Spleen (tissue), 11 donors: ENCODE results near the gene MEIS3. TPM values are rescaled to one million over a fixed set of nuclear protein-coding genes. Genes with fewer than 3 reads are reported as not detected.
A peak's percentile ranks its signal among the peaks of the same experiment; 100 is the strongest.

Experiments used
- DNase-seq: peaks from one replicate; pipeline ENCODE4 v3.0.0-alpha.2; 2020
- H3K27ac ChIP-seq, 8 donors: fragments of 200-600 bp; sonication (generic) in 7 of 8; 1 replicate in 4 of 8; 2 replicates in 4 of 8; pipeline versions ENCODE4 v1.5.0 to v1.8.0; 2016 to 2021; ENCODE audit warnings: inconsistent platforms in 4 of 8, mild to moderate bottlenecking in 4 of 8, moderate library complexity in 1 of 8
- H3K27me3 ChIP-seq, 7 donors: fragments of 200-600 bp; sonication (generic) in 6 of 7; replicated peaks in 1 of 7; 1 replicate in 4 of 7; 2 replicates in 3 of 7; pipeline versions ENCODE4 v1.5.0 to v1.8.0; 2016 to 2021; ENCODE audit warnings: inconsistent platforms in 3 of 7, mild to moderate bottlenecking in 1 of 7
- H3K36me3 ChIP-seq, 6 donors: fragments of 200-600 bp; sonication (generic) in 5 of 6; 1 replicate in 4 of 6; 2 replicates in 2 of 6; pipeline versions ENCODE4 v1.5.0 to v1.8.0; 2016 to 2021; ENCODE audit warnings: inconsistent platforms in 2 of 6
- H3K4me1 ChIP-seq, 6 donors: fragments of 200-600 bp; sonication (generic) in 5 of 6; 1 replicate in 3 of 6; 2 replicates in 3 of 6; pipeline versions ENCODE4 v1.5.0 to v1.8.0; 2016 to 2021; ENCODE audit warnings: inconsistent platforms in 3 of 6
- H3K4me3 ChIP-seq, 8 donors: fragments of 200-600 bp; sonication (generic) in 7 of 8; 1 replicate in 4 of 8; 2 replicates in 4 of 8; pipeline versions ENCODE4 v1.5.0 to v1.8.0; 2016 to 2021; ENCODE audit warnings: inconsistent platforms in 4 of 8, mild to moderate bottlenecking in 4 of 8, moderate library complexity in 2 of 8
- H3K9me3 ChIP-seq, 8 donors: fragments of 200-600 bp; sonication (generic) in 7 of 8; 1 replicate in 4 of 8; 2 replicates in 4 of 8; pipeline versions ENCODE4 v1.5.0 to v1.8.0; 2016 to 2021; ENCODE audit warnings: inconsistent platforms in 4 of 8
- CTCF ChIP-seq, 11 experiments: fragments of 200-600 bp in 7 of 11; fragments of 450-650 bp in 4 of 11; sonication (generic) in 4 of 11; IDR thresholded peaks in 8 of 11; conservative IDR thresholded peaks in 3 of 11; 1 replicate in 7 of 11; 2 replicates in 4 of 11; pipeline versions ENCODE4 v1.4.0 to v1.8.0; 2016 to 2021; ENCODE audit warnings: antibody characterized with exemption in 11 of 11, inconsistent platforms in 4 of 11, mild to moderate bottlenecking in 1 of 11
- POLR2A ChIP-seq, 3 donors: fragments of 450-650 bp; IDR thresholded peaks; one replicate each; pipeline ENCODE4 v1.5.1; 2017; ENCODE audit warnings: antibody characterized with exemption in 3 of 3, mild to moderate bottlenecking in 1 of 3
- POLR2AphosphoS5 ChIP-seq, 3 donors: sonication (generic); formaldehyde crosslinking; IDR thresholded peaks; one replicate each; pipeline ENCODE4 v1.5.1; 2017; ENCODE audit warnings: antibody characterized with exemption in 3 of 3
- WGBS, 5 donors: extraction: QIAGEN DNeasy Blood & Tissue Kit in 3 of 5; methylation state at CpG; one replicate each; pipeline versions ENCODE4 v1.1.5 to v1.1.7; 2013 to 2018; 5-methylcytosine and 5-hydroxymethylcytosine counted together
- intact Hi-C: fragments of 100-400 bp; cut with DNase I; formaldehyde crosslinking; loops from one replicate; pipeline ENCODE4 v1.15.0; 2023; ENCODE audit warnings: low total_unique reads
- polyA plus RNA-seq, 3 donors: library from polyadenylated mRNA; stranded (reverse); fragments of 200-250 nt; gene quantifications; one replicate each; pipeline ENCODE4 v1.2.1, GENCODE V29; 2013
- total RNA-seq, 7 donors: library from RNA; depleted of rRNA in 3 of 7; stranded (reverse); fragments of >200 nt in 3 of 7; fragmentation: NEBNext Ultra II Directional in 4 of 7; extraction: Animal tissue kit (Norgen Biotek cat#: 25700) in 4 of 7; gene quantifications; one replicate each; pipeline versions ENCODE4 v1.1.0 to v1.2.1, GENCODE V29; 2016 to 2021
- donor health status: healthy with polysubstance abuse.
- donor health status: DM: no; HTN: no; CAD: no; lungs with moderate emphysema.
- donor health status: DM: no; HTN: no; CAD: no.
- donor health status: Bipolar disorder and iron deficiency.
- donor health status: healthy.
- donor health status: DM: no; HTN: no; CAD: no.
- donor health status: DM: yes; HTN: yes; CAD: no.

MEIS3 gene
- total and polyA plus RNA-seq, 10 donors, result 4.3 to 10.4 (median 7.1) TPM

- Histone ChIP-seq H3K4me3 (peak overlapping the region in 2 of 8 donors; percentile 10 to 45), H3K27me3 (peaks cover 5 to 100% (median 73%) of the 10 kb centered on the region in 7 donors), H3K27ac (no peak overlapping the region), H3K9me3 (peaks cover 0 to 12% (median 0%) of the 10 kb centered on the region in 8 donors), H3K36me3 (no peaks in the 10 kb centered on the region), H3K4me1 (peaks cover 22 to 43% (median 39%) of the 10 kb centered on the region in 6 donors)
- DNase-seq, result no peak
- WGBS, 5 donors, result 36 to 46% (median 42%) methylated on average over 4 of the region's 4 CpGs
- intact Hi-C loops, result no loop called here
- no peak for TF ChIP-seq CTCF (IDR thresholded peaks at IDR 0.05 in 8 of 11, conservative IDR thresholded peaks at IDR 0.05 in 3 of 11)
Observed at GRCh38 chr19:47445527-47445926, 26.2 kb upstream of the MEIS3 start.

- peaks cover 22 to 43% (median 39%) of the 10 kb centered on the region in 6 donors for H3K4me1 ChIP-seq
- peaks cover 5 to 98% (median 73%) of the 10 kb centered on the region in 7 donors for H3K27me3 ChIP-seq
- no peak overlapping the region for H3K27ac ChIP-seq
- 7 to 22% (median 13%) methylated on average over 18 to 22 of the region's 22 CpGs for WGBS, 5 donors
- no peak for TF ChIP-seq POLR2A (IDR thresholded peaks at IDR 0.05)
- TF ChIP-seq CTCF (IDR thresholded peaks at IDR 0.05 in 8 of 11, conservative IDR thresholded peaks at IDR 0.05 in 3 of 11), result no peak
- TF ChIP-seq POLR2AphosphoS5 (IDR thresholded peaks at IDR 0.05), result no peak
- H3K36me3 ChIP-seq, result no peaks in the 10 kb centered on the region
- intact Hi-C loops, result no loop called here
- peaks cover 0 to 12% (median 0%) of the 10 kb centered on the region in 8 donors for H3K9me3 ChIP-seq
- no peak for DNase-seq
- H3K4me3 ChIP-seq, result peak overlapping the region in 1 of 8 donors; percentile 15
Observed at GRCh38 chr19:47444388-47444821, 25.1 kb upstream of the MEIS3 start.

GRCh38 chr19:47443331-47443730, 24.0 kb upstream of the MEIS3 start:
- no peak for TF ChIP-seq POLR2A (IDR thresholded peaks at IDR 0.05)
- no peak for TF ChIP-seq POLR2AphosphoS5 (IDR thresholded peaks at IDR 0.05)
- no peak for TF ChIP-seq CTCF (IDR thresholded peaks at IDR 0.05 in 8 of 11, conservative IDR thresholded peaks at IDR 0.05 in 3 of 11)
- Histone ChIP-seq H3K27me3 (peaks cover 5 to 98% (median 70%) of the 10 kb centered on the region in 7 donors), H3K9me3 (peaks cover 0 to 12% (median 0%) of the 10 kb centered on the region in 8 donors), H3K4me3 (no peak overlapping the region), H3K36me3 (no peaks in the 10 kb centered on the region), H3K4me1 (peaks cover 22 to 43% (median 39%) of the 10 kb centered on the region in 6 donors), H3K27ac (no peak overlapping the region)
- intact Hi-C loops, result no loop called here
- DNase-seq, result no peak
- 55 to 63% (median 59%) methylated on average over 12 of the region's 12 CpGs for WGBS, 5 donors

- no peaks in the 10 kb centered on the region for H3K36me3 ChIP-seq
- H3K27ac ChIP-seq, result no peak overlapping the region
- TF ChIP-seq POLR2AphosphoS5 (IDR thresholded peaks at IDR 0.05), result no peak
- no peak for TF ChIP-seq POLR2A (IDR thresholded peaks at IDR 0.05)
- TF ChIP-seq CTCF (IDR thresholded peaks at IDR 0.05 in 8 of 11, conservative IDR thresholded peaks at IDR 0.05 in 3 of 11), result no peak
- intact Hi-C loops, result no loop called here
- 28 to 38% (median 33%) methylated on average over 3 to 5 of the region's 5 CpGs for WGBS, 5 donors
- no peaks in the 10 kb centered on the region for H3K9me3 ChIP-seq
- no peak overlapping the region for H3K4me3 ChIP-seq
- peaks cover 0 to 8% (median 5%) of the 10 kb centered on the region in 6 donors for H3K4me1 ChIP-seq
- DNase-seq, result no peak
- H3K27me3 ChIP-seq, result peaks cover 0 to 97% (median 47%) of the 10 kb centered on the region in 7 donors
Observed at GRCh38 chr19:47438793-47439220, 19.5 kb upstream of the MEIS3 start.
